SK-N-SH treated with all-trans-retinoic acid at 6 μM for 48 hours (cell line): ENCODE results near the gene MYO5B.
"Not testable (repeated sequence)": the region's sequence is repeated elsewhere in the genome, so short reads cannot be mapped to it uniquely, and the experiment has no call there.

Experiments used
- ATAC-seq: fragments of 200-7000 bp; cut with Tn5 transposase; 3 replicates; pipeline ENCODE4 v1.9.1; 2020; ENCODE audit warnings: mild to moderate bottlenecking, moderate library complexity
- ARNTL ChIP-seq: fragments of 450-650 bp; formaldehyde crosslinking; IDR thresholded peaks from 2 replicates; pipeline ENCODE4 v1.5.0; 2020; ENCODE audit warnings: low read depth, mild to moderate bottlenecking, moderate library complexity, borderline replicate concordance
- BACH2 ChIP-seq: fragments of 250-450 bp; sonication (Bioruptor Pico); IDR thresholded peaks from 2 replicates; pipeline ENCODE4 v1.9.0; 2021; ENCODE audit warnings: mild to moderate bottlenecking, borderline replicate concordance
- CREB5 ChIP-seq: fragments of 250-450 bp; sonication (Bioruptor Pico); IDR thresholded peaks from 2 replicates; pipeline ENCODE4 v1.5.1; 2020; ENCODE audit warnings: low read depth, mild to moderate bottlenecking, moderate library complexity
- CSDC2 ChIP-seq: fragments of 250-450 bp; sonication (Bioruptor Pico); IDR thresholded peaks from 2 replicates; pipeline ENCODE4 v1.5.0; 2020; ENCODE audit warnings: mild to moderate bottlenecking, moderate library complexity
- GLIS3 ChIP-seq: fragments of 250-450 bp; sonication (Bioruptor Pico); IDR thresholded peaks from 2 replicates; pipeline ENCODE4 v1.5.0; 2020; ENCODE audit warnings: mild to moderate bottlenecking, moderate library complexity
- ISL1 ChIP-seq: fragments of 250-450 bp; sonication (Bioruptor Pico); IDR thresholded peaks from 2 replicates; pipeline ENCODE4 v2.1.2; 2022; ENCODE audit warnings: mild to moderate bottlenecking, moderate library complexity
- OSR1 ChIP-seq: fragments of 250-450 bp; sonication (Bioruptor Pico); IDR thresholded peaks from 2 replicates; pipeline ENCODE4 v1.8.0; 2022; ENCODE audit warnings: moderate library complexity, mild to moderate bottlenecking, inconsistent platforms
- PATZ1 ChIP-seq: fragments of 250-450 bp; sonication (Bioruptor Pico); IDR thresholded peaks from 2 replicates; pipeline ENCODE4 v1.8.0; 2020; ENCODE audit warnings: mild to moderate bottlenecking, moderate library complexity, borderline replicate concordance
- POU6F1 ChIP-seq: fragments of 250-450 bp; sonication (Bioruptor Pico); IDR thresholded peaks from 2 replicates; pipeline ENCODE4 v1.8.0; 2021; ENCODE audit warnings: low read depth, mild to moderate bottlenecking, moderate library complexity, borderline replicate concordance
- PPARA ChIP-seq: fragments of 250-450 bp; sonication (Bioruptor Pico); IDR thresholded peaks from 2 replicates; pipeline ENCODE4 v1.5.0; 2020; ENCODE audit warnings: mild to moderate bottlenecking, borderline replicate concordance
- RARB ChIP-seq: fragments of 250-450 bp; sonication (Bioruptor Pico); IDR thresholded peaks from 2 replicates; pipeline ENCODE4 v1.8.0; 2021; ENCODE audit warnings: mild to moderate bottlenecking, moderate library complexity
- SNAI2 ChIP-seq: fragments of 250-450 bp; sonication (Bioruptor Pico); IDR thresholded peaks from 2 replicates; pipeline ENCODE4 v1.5.0; 2020; ENCODE audit warnings: mild to moderate bottlenecking, moderate library complexity
- TCF4 ChIP-seq: fragments of 250-450 bp; sonication (Bioruptor Pico); IDR thresholded peaks from 2 replicates; pipeline ENCODE4 v1.8.0; 2021; ENCODE audit warnings: mild to moderate bottlenecking, moderate library complexity, borderline replicate concordance
- TOX ChIP-seq: fragments of 250-450 bp; sonication (Bioruptor Pico); IDR thresholded peaks from 2 replicates; pipeline ENCODE4 v1.8.0; 2021; ENCODE audit warnings: mild to moderate bottlenecking, moderate library complexity, borderline replicate concordance
- TSHZ2 ChIP-seq: fragments of 250-450 bp; sonication (Bioruptor Pico); IDR thresholded peaks from 2 replicates; pipeline ENCODE4 v1.5.0; 2020; ENCODE audit warnings: mild to moderate bottlenecking, moderate library complexity
- ZC3H10 ChIP-seq: fragments of 250-450 bp; sonication (Bioruptor Pico); IDR thresholded peaks from 2 replicates; pipeline ENCODE4 v1.5.1; 2021; ENCODE audit warnings: mild to moderate bottlenecking, moderate library complexity
- ZFP30 ChIP-seq: fragments of 450-650 bp; formaldehyde crosslinking; IDR thresholded peaks from 2 replicates; pipeline ENCODE4 v1.5.0; 2022; ENCODE audit warnings: mild to moderate bottlenecking, moderate library complexity
- ZNF565 ChIP-seq: fragments of 450-650 bp; formaldehyde crosslinking; conservative IDR thresholded peaks from 2 replicates; pipeline ENCODE4 v1.5.0; 2020; ENCODE audit warnings: low read depth, mild to moderate bottlenecking, moderate library complexity
- ZNF70 ChIP-seq: fragments of 450-650 bp; formaldehyde crosslinking; IDR thresholded peaks from 2 replicates; pipeline ENCODE4 v1.5.0; 2020; ENCODE audit warnings: mild to moderate bottlenecking, moderate library complexity
- ZNF8 ChIP-seq: fragments of 450-650 bp; formaldehyde crosslinking; IDR thresholded peaks from 2 replicates; pipeline ENCODE4 v1.5.0; 2020; ENCODE audit warnings: mild to moderate bottlenecking, moderate library complexity

Gene MYO5B

GRCh38 chr18:50096766-50097435 lies 98.0 kb downstream of the MYO5B start:
- TF ChIP-seq ZFP30 (CRISPR knock-in tag) = no peak
- no peak for TF ChIP-seq ZNF8 (CRISPR knock-in tag)
- no peak for ATAC-seq

- ATAC-seq = not testable (repeated sequence)
Measured at GRCh38 chr18:50094786-50095185, 100.2 kb downstream of the MYO5B start.

GRCh38 chr18:50094221-50094773 lies 100.7 kb downstream of the MYO5B start:
- no peak for TF ChIP-seq ISL1 (CRISPR knock-in tag)
- TF ChIP-seq TCF4 (CRISPR knock-in tag) = no peak
- no peak for TF ChIP-seq ARNTL (CRISPR knock-in tag)
- no peak for TF ChIP-seq OSR1 (CRISPR knock-in tag)
- TF ChIP-seq SNAI2 (CRISPR knock-in tag) = no peak
- TF ChIP-seq ZNF70 = no peak
- TF ChIP-seq CREB5 = no peak
- TF ChIP-seq PATZ1 (CRISPR knock-in tag) = no peak
- no peak for TF ChIP-seq TOX (CRISPR knock-in tag)
- no peak for TF ChIP-seq POU6F1
- TF ChIP-seq PPARA = no peak
- no peak for TF ChIP-seq CSDC2 (CRISPR knock-in tag)
- TF ChIP-seq GLIS3 (CRISPR knock-in tag) = no peak
- TF ChIP-seq ZC3H10 (CRISPR knock-in tag) = no peak
- no peak for TF ChIP-seq RARB
- TF ChIP-seq TSHZ2 (CRISPR knock-in tag) = no peak
- no peak for TF ChIP-seq BACH2 (CRISPR knock-in tag)
- TF ChIP-seq ZNF565 (CRISPR knock-in tag) = no peak
- no peak for ATAC-seq

GRCh38 chr18:50093366-50094064 lies 101.4 kb downstream of the MYO5B start:
- TF ChIP-seq POU6F1 = no peak
- no peak for ATAC-seq
